ENCODE measurements around the gene NCS1.

DNA sequence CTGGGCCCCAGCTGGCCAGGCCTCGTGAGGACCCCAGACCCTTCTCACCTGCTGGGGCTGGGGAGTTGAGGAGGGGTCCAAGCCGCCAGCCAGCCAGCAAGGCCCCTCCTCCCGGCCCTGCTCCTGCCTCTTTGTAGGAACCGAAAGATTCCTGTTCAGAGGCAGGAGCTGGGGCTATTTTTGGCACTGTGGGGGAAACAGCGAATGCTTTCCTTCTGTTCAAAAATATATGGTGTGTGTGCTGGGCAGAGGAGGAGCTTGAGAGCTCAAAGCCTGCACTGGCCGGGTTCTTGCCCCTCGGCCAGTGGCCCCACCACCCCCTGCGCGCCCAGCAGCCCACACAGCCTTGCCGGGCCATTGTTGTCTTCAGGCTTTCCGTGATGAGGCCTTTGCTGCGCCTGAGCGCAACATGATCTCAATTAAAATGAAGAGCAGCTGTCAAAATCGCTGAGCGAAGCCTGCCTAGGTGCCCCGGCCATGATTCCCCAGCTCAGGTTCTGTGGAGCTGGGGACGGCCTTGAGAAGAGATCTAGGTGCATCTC is 13.4 kb downstream of the NCS1 start:
- TF ChIP-seq, protein P1, sequence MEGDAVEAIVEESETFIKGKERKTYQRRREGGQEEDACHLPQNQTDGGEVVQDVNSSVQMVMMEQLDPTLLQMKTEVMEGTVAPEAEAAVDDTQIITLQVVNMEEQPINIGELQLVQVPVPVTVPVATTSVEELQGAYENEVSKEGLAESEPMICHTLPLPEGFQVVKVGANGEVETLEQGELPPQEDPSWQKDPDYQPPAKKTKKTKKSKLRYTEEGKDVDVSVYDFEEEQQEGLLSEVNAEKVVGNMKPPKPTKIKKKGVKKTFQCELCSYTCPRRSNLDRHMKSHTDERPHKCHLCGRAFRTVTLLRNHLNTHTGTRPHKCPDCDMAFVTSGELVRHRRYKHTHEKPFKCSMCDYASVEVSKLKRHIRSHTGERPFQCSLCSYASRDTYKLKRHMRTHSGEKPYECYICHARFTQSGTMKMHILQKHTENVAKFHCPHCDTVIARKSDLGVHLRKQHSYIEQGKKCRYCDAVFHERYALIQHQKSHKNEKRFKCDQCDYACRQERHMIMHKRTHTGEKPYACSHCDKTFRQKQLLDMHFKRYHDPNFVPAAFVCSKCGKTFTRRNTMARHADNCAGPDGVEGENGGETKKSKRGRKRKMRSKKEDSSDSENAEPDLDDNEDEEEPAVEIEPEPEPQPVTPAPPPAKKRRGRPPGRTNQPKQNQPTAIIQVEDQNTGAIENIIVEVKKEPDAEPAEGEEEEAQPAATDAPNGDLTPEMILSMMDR (conservative IDR thresholded peaks at IDR 0.05), result no peak
- TF ChIP-seq ZFX (IDR thresholded peaks at IDR 0.05), result no peak

Measured in C4-2B (cell line).